Activated CD8-positive, alpha-beta T cell treated with anti-CD3 and anti-CD28 coated beads for 36 hours (primary cell): ENCODE measurements around the gene SH2D2A. TPM values are rescaled to one million over a fixed set of nuclear protein-coding genes. Genes with fewer than 3 reads are reported as not detected.

Experiments
- ATAC-seq: fragments of 200-7000 bp; cut with Tn5 transposase; one replicate; pipeline ENCODE4 v1.10.0; 2021; ENCODE audit warnings: mild to moderate bottlenecking, moderate library complexity
- CTCF ChIA-PET: fragments of 350-600 bp; sonication (Branson Sonifier 250); formaldehyde crosslinking; loops from one replicate; lab custom pipeline; 2021; ENCODE audit warnings: antibody characterized with exemption; lab: Charles Lee
- POLR2A ChIA-PET: fragments of 350-600 bp; sonication (Branson Sonifier 250); formaldehyde crosslinking; loops from one replicate; lab custom pipeline; 2021; ENCODE audit warnings: antibody characterized with exemption; lab: Charles Lee
- DNase-seq: peaks from one replicate; pipeline ENCODE4 v3.0.0-alpha.2; 2020
- H3K27ac Mint-ChIP-seq: one replicate; pipeline ENCODE4 v1.8.0; 2021; ENCODE audit warnings: mild to moderate bottlenecking, mixed read lengths
- H3K27me3 Mint-ChIP-seq: one replicate; pipeline ENCODE4 v1.8.0; 2021; ENCODE audit warnings: mixed read lengths
- H3K36me3 Mint-ChIP-seq: one replicate; pipeline ENCODE4 v1.8.0; 2021; ENCODE audit warnings: low read depth, mixed read lengths
- H3K4me1 Mint-ChIP-seq: one replicate; pipeline ENCODE4 v1.8.0; 2021; ENCODE audit warnings: low read depth, mixed read lengths
- H3K4me3 Mint-ChIP-seq: one replicate; pipeline ENCODE4 v1.8.0; 2021; ENCODE audit warnings: mild to moderate bottlenecking, moderate library complexity, mixed read lengths
- H3K9me3 Mint-ChIP-seq: one replicate; pipeline ENCODE4 v1.8.0; 2021; ENCODE audit warnings: mixed read lengths
- CTCF ChIP-seq: fragments of 200-600 bp; IDR thresholded peaks from one replicate; pipeline ENCODE4 v1.8.0; 2022; ENCODE audit warnings: antibody characterized with exemption, mild to moderate bottlenecking
- intact Hi-C: fragments of 100-400 bp; cut with micrococcal nuclease; formaldehyde crosslinking; loops from one replicate; pipeline ENCODE4 v1.10.0; 2022
- total RNA-seq, 2 experiments: library from RNA; stranded (reverse); gene quantifications; one replicate each; pipeline ENCODE4 v1.2.3, GENCODE V29; 2021

The SH2D2A gene
- total RNA-seq, 2 experiments from 2014 or later, result 297 to 315 TPM

GRCh38 chr1:156796340-156797097 lies 20.1 kb downstream of the SH2D2A start:
- ChIA-PET POLR2A (interaction anchor here (0.7 to 3.3 kb wide), 8 partner anchors 12 to 159 kb away, joined by 3 to 17 read pairs (median 4); partner anchors contain the start of gene NTRK1), CTCF (interaction anchor here (0.6 to 10.4 kb wide), 24 partner anchors 9 to 148 kb away, joined by 3 to 214 read pairs (median 4); partner anchors contain the start of genes INSRR, NES, NTRK1 and PEAR1)
- no peak for TF ChIP-seq CTCF
- no peak for DNase-seq
- Mint-ChIP-seq H3K27me3 (no peaks in the 10 kb centered on the region), H3K4me3 (no peak overlapping the region), H3K36me3 (peaks cover 48% of the 10 kb centered on the region), H3K9me3 (no peaks in the 10 kb centered on the region), H3K4me1 (peaks cover 4% of the 10 kb centered on the region), H3K27ac (no peak overlapping the region)
- intact Hi-C loops, result no loop called here
- no peak for ATAC-seq

GRCh38 chr1:156795787-156796186 lies 20.9 kb downstream of the SH2D2A start:
- peaks cover 55% of the 10 kb centered on the region for H3K36me3 Mint-ChIP-seq
- no peak for TF ChIP-seq CTCF
- H3K4me3 Mint-ChIP-seq, result no peak overlapping the region
- ChIA-PET POLR2A (interaction anchor here (0.7 to 3.3 kb wide), 7 partner anchors 13 to 160 kb away, joined by 3 to 17 read pairs (median 4); partner anchors contain the start of gene NTRK1), CTCF (interaction anchor here (1.2 to 10.4 kb wide), 7 partner anchors 39 to 106 kb away, joined by 3 to 214 read pairs (median 25); partner anchors contain the start of genes INSRR, NTRK1 and PEAR1)
- no peak overlapping the region for H3K27ac Mint-ChIP-seq
- intact Hi-C loops, result no loop called here
- ATAC-seq (no peak), DNase-seq (no peak)
- no peaks in the 10 kb centered on the region for H3K4me1 Mint-ChIP-seq
- H3K27me3 Mint-ChIP-seq, result no peaks in the 10 kb centered on the region
- no peaks in the 10 kb centered on the region for H3K9me3 Mint-ChIP-seq

GRCh38 chr1:156795374-156795733 lies 21.3 kb downstream of the SH2D2A start:
- DNase-seq (no peak), ATAC-seq (no peak)
- ChIA-PET POLR2A (interaction anchor here (1.1 to 3.3 kb wide), 3 partner anchors 10 to 20 kb away, joined by 3 to 11 read pairs (median 4); no protein-coding TSS in a partner anchor), CTCF (interaction anchor here (1.1 to 10.4 kb wide), 8 partner anchors 39 to 133 kb away, joined by 3 to 214 read pairs (median 22); partner anchors contain the start of genes INSRR, NTRK1 and PEAR1)
- H3K27ac Mint-ChIP-seq, result no peak overlapping the region
- no peaks in the 10 kb centered on the region for H3K4me1 Mint-ChIP-seq
- no peak for TF ChIP-seq CTCF
- H3K4me3 Mint-ChIP-seq, result no peak overlapping the region
- intact Hi-C loops, result no loop called here
- H3K36me3 Mint-ChIP-seq, result peaks cover 54% of the 10 kb centered on the region
- no peaks in the 10 kb centered on the region for H3K27me3 Mint-ChIP-seq
- no peaks in the 10 kb centered on the region for H3K9me3 Mint-ChIP-seq

GRCh38 chr1:156794506-156795373 lies 21.9 kb downstream of the SH2D2A start:
- CTCF ChIA-PET, result interaction anchor here (1.1 to 10.4 kb wide), 5 partner anchors 38 to 133 kb away, joined by 3 to 214 read pairs (median 5); partner anchors contain the start of genes INSRR and NTRK1
- Mint-ChIP-seq H3K36me3 (peaks cover 57% of the 10 kb centered on the region), H3K4me3 (no peak overlapping the region), H3K4me1 (no peaks in the 10 kb centered on the region), H3K27ac (no peak overlapping the region), H3K9me3 (no peaks in the 10 kb centered on the region), H3K27me3 (no peaks in the 10 kb centered on the region)
- DNase-seq (no peak), ATAC-seq (no peak)
- intact Hi-C loops, result no loop called here
- TF ChIP-seq CTCF, result no peak
- POLR2A ChIA-PET, result interaction anchor here (0.6 to 3.3 kb wide), 4 partner anchors 10 to 22 kb away, joined by 3 to 11 read pairs (median 4); partner anchors contain the start of gene SH2D2A
